GM12878 (cell line): ENCODE results near the gene PRKCI. TPM values are rescaled to one million over a fixed set of nuclear protein-coding genes. Genes with fewer than 3 reads are reported as not detected.

ENCODE experiments used
- ATAC-seq: fragments of 200-7000 bp; cut with Tn5 transposase; 3 replicates; pipeline ENCODE4 v1.9.1; 2020; ENCODE audit warnings: mild to moderate bottlenecking, moderate library complexity
- BruUV-seq: library from RNA; stranded (reverse); fragments of 400-500 nt; replicated peaks from 2 replicates; lab custom pipeline; 2021; lab: Mats Ljungman, UMichigan
- CTCF ChIA-PET: fragments of 300-600 bp; sonication (Branson Sonifier 250); formaldehyde crosslinking; extraction: SDS; loops from one replicate; lab custom pipeline; 2021; ENCODE audit warnings: inconsistent platforms; lab: Yijun Ruan, JAX
- POLR2A ChIA-PET: fragments of 350-600 bp; formaldehyde crosslinking; extraction: SDS; loops from one replicate; lab custom pipeline; 2021; ENCODE audit warnings: inconsistent platforms; lab: Charles Lee
- RAD21 ChIA-PET: fragments of 300-600 bp; sonication (Branson Sonifier 250); formaldehyde crosslinking; loops from one replicate; lab custom pipeline; 2023; ENCODE audit warnings: antibody characterized with exemption; ENCODE audit not compliant: unreplicated experiment; lab: Charles Lee
- SMC1A ChIA-PET: fragments of 300-600 bp; sonication (Branson Sonifier 250); formaldehyde crosslinking; loops from one replicate; lab custom pipeline; 2023; ENCODE audit not compliant: unreplicated experiment, uncharacterized antibody; lab: Charles Lee
- DNase-seq: peaks from one replicate; pipeline ENCODE4 v3.0.0-alpha.2; 2011; ENCODE audit warnings: low read depth, low spot score
- FAIRE-seq: peaks from 3 replicates; lab custom pipeline; 2011; peaks lifted over from hg19 to GRCh38; lab: Jason Lieb, UNC
- H2AFZ ChIP-seq: 2 replicates; pipeline ENCODE4 v1.6.0; 2011; ENCODE audit warnings: low read depth, low read length, control low read depth; ENCODE audit not compliant: control insufficient read depth
- H3K27ac ChIP-seq: 2 replicates; pipeline ENCODE4 v1.5.1; 2011; ENCODE audit warnings: control low read depth; ENCODE audit not compliant: control insufficient read depth, insufficient read depth
- H3K27me3 ChIP-seq, 2 experiments: replicated peaks in 1 of 2; 2 replicates each; pipeline versions ENCODE4 v1.6.0 to v1.6.1; 2011; ENCODE audit warnings: low read length in 1 of 2; ENCODE audit not compliant: control insufficient read depth in 2 of 2, insufficient read depth in 2 of 2
- H3K36me3 ChIP-seq, 2 experiments: 2 replicates each; pipeline ENCODE4 v1.5.1; 2011; ENCODE audit warnings: low read length in 1 of 2; ENCODE audit not compliant: control insufficient read depth in 2 of 2, insufficient read depth in 2 of 2
- H3K4me1 ChIP-seq: 2 replicates; pipeline ENCODE4 v1.6.1; 2011; ENCODE audit warnings: mild to moderate bottlenecking, low read length, moderate library complexity, mixed read lengths; ENCODE audit not compliant: control insufficient read depth, insufficient read depth
- H3K4me2 ChIP-seq: 2 replicates; pipeline ENCODE4 v1.6.0; 2011; ENCODE audit warnings: control low read depth; ENCODE audit not compliant: control insufficient read depth, insufficient read depth
- H3K4me3 ChIP-seq: fragments of 200-600 bp; sonication (generic); 2 replicates; pipeline ENCODE4 v1.5.1; 2016
- H3K79me2 ChIP-seq: 2 replicates; pipeline ENCODE4 v1.6.0; 2011; ENCODE audit warnings: low read length; ENCODE audit not compliant: control insufficient read depth, insufficient read depth
- H3K9ac ChIP-seq: 2 replicates; pipeline ENCODE4 v1.8.0; 2011; ENCODE audit warnings: low read length, control low read depth, mixed read lengths; ENCODE audit not compliant: control insufficient read depth, insufficient read depth
- H3K9me3 ChIP-seq: replicated peaks from 3 replicates; pipeline ENCODE4 v1.5.1; 2011; ENCODE audit warnings: mild to moderate bottlenecking, low read length; ENCODE audit not compliant: control insufficient read depth, insufficient read depth
- H4K20me1 ChIP-seq: 2 replicates; pipeline ENCODE4 v1.6.0; 2011; ENCODE audit not compliant: control insufficient read depth, insufficient read depth
- CREB1 ChIP-seq: IDR thresholded peaks from 2 replicates; pipeline ENCODE4 v1.6.1; 2012; ENCODE audit warnings: low read depth, mild to moderate bottlenecking, inconsistent platforms
- DPF2 ChIP-seq: fragments of 450-650 bp; IDR thresholded peaks from 2 replicates; pipeline ENCODE4 v1.6.1; 2017; ENCODE audit warnings: mild to moderate bottlenecking
- EP300 ChIP-seq, 2 experiments: fragments of 150-350 bp in 1 of 2; IDR thresholded peaks; 2 replicates each; pipeline ENCODE4 v1.6.1; 2011 to 2012; ENCODE audit warnings: low read depth in 2 of 2, low read length in 2 of 2, borderline replicate concordance in 1 of 2, improper control_type of control experiment in 1 of 2, inconsistent platforms in 1 of 2; ENCODE audit not compliant: control insufficient read depth in 1 of 2
- HDAC6 ChIP-seq: fragments of 200-600 bp; sonication (generic); IDR thresholded peaks from one replicate; pipeline ENCODE4 v1.8.0; 2017; ENCODE audit warnings: antibody characterized with exemption; ENCODE audit not compliant: unreplicated experiment
- LARP7 ChIP-seq: fragments of 450-650 bp; IDR thresholded peaks from 2 replicates; pipeline ENCODE4 v1.6.1; 2017; ENCODE audit warnings: mild to moderate bottlenecking
- MTA3 ChIP-seq: IDR thresholded peaks from 2 replicates; pipeline ENCODE4 v1.6.1; 2012; ENCODE audit warnings: low read length, inconsistent platforms, borderline replicate concordance
- NFYA ChIP-seq: IDR thresholded peaks from 2 replicates; pipeline ENCODE4 v1.6.1; 2011; ENCODE audit warnings: low read depth, mild to moderate bottlenecking, low read length, improper control_type of control experiment, borderline replicate concordance
- POU2F2 ChIP-seq: IDR thresholded peaks from 3 replicates; pipeline ENCODE4 v1.6.1; 2011; ENCODE audit warnings: low read depth, mild to moderate bottlenecking, low read length, borderline replicate concordance
- RCOR1 ChIP-seq: conservative IDR thresholded peaks from 2 replicates; pipeline ENCODE4 v1.6.1; 2012; ENCODE audit warnings: low read depth, low read length, improper control_type of control experiment
- RELB ChIP-seq: fragments of 450-650 bp; IDR thresholded peaks from 2 replicates; pipeline ENCODE4 v1.6.1; 2017; ENCODE audit warnings: low read depth, mild to moderate bottlenecking, moderate library complexity
- SPI1 ChIP-seq: IDR thresholded peaks from 2 replicates; pipeline ENCODE4 v1.6.1; 2011; ENCODE audit warnings: low read depth, mild to moderate bottlenecking, low read length, moderate library complexity, borderline replicate concordance; ENCODE audit not compliant: insufficient read depth
- SUZ12 ChIP-seq: fragments of 200-600 bp; sonication (generic); IDR thresholded peaks from one replicate; pipeline ENCODE4 v1.6.1; 2018; ENCODE audit warnings: antibody characterized with exemption, mild to moderate bottlenecking; ENCODE audit not compliant: unreplicated experiment
- TAF1 ChIP-seq: IDR thresholded peaks from 2 replicates; pipeline ENCODE4 v1.6.1; 2011; ENCODE audit warnings: mild to moderate bottlenecking, low read depth, low read length, borderline replicate concordance
- USF2 ChIP-seq: IDR thresholded peaks from 2 replicates; pipeline ENCODE4 v1.6.1; 2011; ENCODE audit warnings: low read depth, low read length, improper control_type of control experiment, borderline replicate concordance
- ZBTB33 ChIP-seq: fragments of 450-650 bp; IDR thresholded peaks from 2 replicates; pipeline ENCODE4 v1.6.1; 2017; ENCODE audit warnings: mild to moderate bottlenecking
- WGBS: methylation state at CpG from one replicate; pipeline ENCODE4 v1.1.6; 2016; ENCODE audit warnings: low lambda C conversion rate; ENCODE audit not compliant: insufficient replicate concordance, insufficient coverage; ENCODE audit errors: missing lambda C conversion rate; 5-methylcytosine and 5-hydroxymethylcytosine counted together
- in situ Hi-C: fragments of 300-500 bp; cut with MboI; formaldehyde crosslinking; loops from 9 replicates; pipeline ENCODE4 v1.14.3; 2018; ENCODE audit warnings: mixed read lengths
- intact Hi-C: fragments of 100-400 bp; cut with micrococcal nuclease; formaldehyde crosslinking; loops from one replicate; pipeline ENCODE4 v1.14.2; 2022; ENCODE audit not compliant: unreplicated experiment
- polyA plus RNA-seq, 11 experiments: library from polyadenylated mRNA; depleted of rRNA in 4 of 11; unstranded in 6 of 11; stranded (reverse) in 5 of 11; fragments of >200 nt; fragmentation: Nextera tagmentation in 4 of 11; fragmentation: Illumina TruSeq in 1 of 11; extraction: Ambion mirVana in 4 of 11; extraction: Trizol in 1 of 11; gene quantifications; 1 replicate in 1 of 11; 2 replicates in 10 of 11; pipeline versions ENCODE4 v1.2.1 to v1.2.3, GENCODE V29; 2011 to 2016; ENCODE audit warnings: inconsistent platforms in 2 of 11, missing spikeins in 2 of 11, low read depth in 1 of 11
- total RNA-seq, 4 experiments: library from RNA; depleted of rRNA in 3 of 4; stranded (reverse); fragments of >200 nt in 3 of 4; fragmentation: Illumina TruSeq in 1 of 4; extraction: Trizol in 1 of 4; gene quantifications; 2 replicates each; pipeline versions ENCODE4 v1.2.1 to v1.2.3, GENCODE V29; 2013 to 2021

Gene PRKCI
- total and polyA plus RNA-seq, 10 of the 15 experiments (the other 5 are each of a cell fraction or from before 2014, with no cell fraction given): 3.5 to 15.4 (median 11.8) TPM

- POLR2A ChIA-PET: interaction anchor here (0.9 to 1.4 kb wide), 5 partner anchors 9 to 29 kb away, joined by 3 to 6 read pairs (median 3); no protein-coding TSS in a partner anchor
- WGBS: under 1% methylated on average over 61 of the region's 71 CpGs
- peak; percentile 88 for TF ChIP-seq USF2
- TF ChIP-seq RELB: peak; percentile 75
- TF ChIP-seq DPF2: peak; percentile 60; the same call in 1 of the 2 replicates
- peak; percentile 48 for TF ChIP-seq LARP7
- no peak for TF ChIP-seq HDAC6
- peak; percentile 73 for TF ChIP-seq CREB1
- TF ChIP-seq ZBTB33: no peak
- no peak for TF ChIP-seq SPI1
- no peak for TF ChIP-seq SUZ12
- no peak for TF ChIP-seq RCOR1
- TF ChIP-seq POU2F2: peak; percentile 78; the same call in 2 of the 3 replicates
- peak; percentile 81; the same call in 1 of the 2 replicates for TF ChIP-seq TAF1
- no peak for TF ChIP-seq NFYA
- TF ChIP-seq EP300 (IDR thresholded peaks at IDR 0.05; ENCODE audit: borderline replicate concordance in 1 of 2, control insufficient read depth in 1 of 2, low read depth in 2 of 2, low read length in 2 of 2): no peak
- TF ChIP-seq MTA3: no peak
Measured at GRCh38 chr3:170180908-170181885, 41.0 kb upstream of the PRKCI start, which contains the start of gene PHC3. Gene PHC3 (minus strand): TSS chr3:170181733. CDS start chr3:170181715, 18 bp downstream.

More at GRCh38 chr3:170180908-170181885, 41.0 kb upstream of the PRKCI start, which contains the start of gene PHC3:
- SMC1A ChIA-PET: interaction anchor here (0.6 to 2.7 kb wide), 13 partner anchors 8 to 335 kb away, joined by 3 to 19 read pairs (median 3); partner anchors contain the start of gene PRKCI
- peak within 1 kb of the TSS; percentile 76 for H2AFZ ChIP-seq
- in situ Hi-C loops: no loop called here
- no peaks in the 10 kb centered on the region for H4K20me1 ChIP-seq
- DNase-seq (peak; percentile 73), FAIRE-seq (no peak), ATAC-seq (peak; percentile 80)
- peaks cover 0 to 17% of the 10 kb centered on the region in 2 experiments; a peak in 3 of 4 replicates for H3K36me3 ChIP-seq
- peak within 1 kb of the TSS; percentile 89 for H3K4me3 ChIP-seq
- H3K79me2 ChIP-seq: peaks cover 48% of the 10 kb centered on the region
- CTCF ChIA-PET: interaction anchor here (0.6 to 1.2 kb wide), 3 partner anchors 9 to 230 kb away, joined by 3 read pairs; no protein-coding TSS in a partner anchor
- peak within 1 kb of the TSS; percentile 98 for H3K27ac ChIP-seq
- TSS peak; percentile 68 for BruUV-seq
- no peaks in the 10 kb centered on the region for H3K27me3 ChIP-seq
- peaks cover 3% of the 10 kb centered on the region for H3K4me1 ChIP-seq
- RAD21 ChIA-PET: interaction anchor here (0.8 to 2.9 kb wide), 9 partner anchors 11 to 180 kb away, joined by 3 to 8 read pairs (median 4); partner anchors contain the start of gene SKIL
- peak within 1 kb of the TSS; percentile 88 for H3K4me2 ChIP-seq
- intact Hi-C loops: loop anchor here (5.0 kb wide), 4 partner anchors 54 to 419 kb away; partner anchors contain the start of gene SKIL
- H3K9ac ChIP-seq: peak within 1 kb of the TSS; percentile 98
- no peaks in the 10 kb centered on the region for H3K9me3 ChIP-seq
